Central memory CD4-positive, alpha-beta T cell (primary cell): ENCODE measurements around the gene TEDC2.
"Not testable (repeated sequence)": the region's sequence is repeated elsewhere in the genome, so short reads cannot be mapped to it uniquely, and the experiment has no call there.

ENCODE experiments used
- DNase-seq: peaks from one replicate; pipeline ENCODE4 v3.0.0; 2022

The TEDC2 gene

GRCh38 chr16:2438121-2438520 is 21.8 kb upstream of the TEDC2 start:
- no peak for DNase-seq

DNA sequence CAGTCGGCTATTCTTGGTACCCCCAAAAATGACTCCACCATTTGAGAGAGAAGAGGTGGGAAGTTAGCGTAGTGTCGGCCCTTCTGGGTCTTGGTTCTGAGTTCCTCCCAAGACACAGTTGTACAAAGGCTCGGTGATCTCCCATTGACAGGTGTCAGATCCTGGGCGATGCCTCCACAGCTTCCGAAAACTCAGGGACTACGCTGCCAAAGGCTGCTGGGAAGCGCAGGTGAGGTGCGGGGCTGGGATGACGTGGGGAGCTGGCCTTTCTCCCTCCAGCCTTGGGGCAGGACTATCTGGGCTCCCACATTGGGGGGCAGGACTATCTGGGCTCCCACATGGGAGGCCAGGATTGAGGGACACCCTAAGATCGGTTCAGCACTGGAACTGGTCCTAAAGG is 20.3 kb upstream of the TEDC2 start:
- DNase-seq = no peak

- DNase-seq = not testable (repeated sequence)
These were observed 18.6 kb upstream of the TEDC2 start for GRCh38 chr16:2441143-2441804.

- no peak for DNase-seq
These were observed 16.4 kb upstream of the TEDC2 start for GRCh38 chr16:2443555-2443954.

GRCh38 chr16:2447920-2448583 is 11.9 kb upstream of the TEDC2 start:
- DNase-seq = no peak

DNA sequence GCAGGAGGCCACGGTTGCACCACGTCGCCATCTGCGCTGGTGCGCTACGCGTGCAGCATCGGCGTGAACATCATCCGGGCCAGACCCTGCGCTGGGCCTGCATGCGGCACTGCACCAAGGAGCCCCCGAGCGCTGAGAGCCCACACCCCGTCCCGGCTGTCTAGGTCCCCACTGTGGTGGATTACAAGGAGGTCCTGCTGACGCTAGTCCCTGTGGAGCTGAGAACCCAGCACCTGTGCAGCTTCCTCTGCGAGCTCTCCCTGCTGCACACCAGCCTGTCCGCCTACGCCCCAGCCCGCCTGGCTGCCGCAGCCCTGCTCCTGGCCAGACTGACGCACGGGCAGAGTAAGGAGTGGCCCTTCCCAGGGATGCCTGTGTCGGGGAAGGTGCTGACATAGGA is 10.8 kb upstream of the TEDC2 start:
- no peak for DNase-seq

GRCh38 chr16:2450535-2450934 is 9.4 kb upstream of the TEDC2 start:
- no peak for DNase-seq

DNA sequence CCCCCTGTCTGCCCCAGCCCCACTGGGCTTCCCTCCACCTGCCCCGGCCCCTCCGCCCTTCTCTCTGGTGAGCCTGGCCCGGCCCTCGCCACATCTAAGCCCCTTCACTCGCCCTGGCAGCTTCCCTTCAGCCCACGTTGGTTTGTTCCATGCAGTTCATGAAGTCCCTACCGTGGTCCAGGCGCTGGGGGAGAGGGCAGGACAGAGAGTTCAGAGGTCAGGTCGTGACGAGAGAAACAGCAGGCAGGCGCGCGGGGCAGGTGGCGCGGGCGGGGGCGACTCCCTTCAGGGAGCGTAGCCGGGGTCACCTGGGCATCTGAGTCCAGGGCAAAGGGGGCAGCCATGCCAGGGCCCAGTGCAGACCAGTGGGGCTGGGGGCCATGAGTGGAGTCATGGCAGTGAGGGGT is 8.9 kb upstream of the TEDC2 start:
- DNase-seq = no peak

GRCh38 chr16:2451851-2452320 is 8.0 kb upstream of the TEDC2 start:
- no peak for DNase-seq

- no peak for DNase-seq
These were observed 7.3 kb upstream of the TEDC2 start for GRCh38 chr16:2452650-2453049.

DNA sequence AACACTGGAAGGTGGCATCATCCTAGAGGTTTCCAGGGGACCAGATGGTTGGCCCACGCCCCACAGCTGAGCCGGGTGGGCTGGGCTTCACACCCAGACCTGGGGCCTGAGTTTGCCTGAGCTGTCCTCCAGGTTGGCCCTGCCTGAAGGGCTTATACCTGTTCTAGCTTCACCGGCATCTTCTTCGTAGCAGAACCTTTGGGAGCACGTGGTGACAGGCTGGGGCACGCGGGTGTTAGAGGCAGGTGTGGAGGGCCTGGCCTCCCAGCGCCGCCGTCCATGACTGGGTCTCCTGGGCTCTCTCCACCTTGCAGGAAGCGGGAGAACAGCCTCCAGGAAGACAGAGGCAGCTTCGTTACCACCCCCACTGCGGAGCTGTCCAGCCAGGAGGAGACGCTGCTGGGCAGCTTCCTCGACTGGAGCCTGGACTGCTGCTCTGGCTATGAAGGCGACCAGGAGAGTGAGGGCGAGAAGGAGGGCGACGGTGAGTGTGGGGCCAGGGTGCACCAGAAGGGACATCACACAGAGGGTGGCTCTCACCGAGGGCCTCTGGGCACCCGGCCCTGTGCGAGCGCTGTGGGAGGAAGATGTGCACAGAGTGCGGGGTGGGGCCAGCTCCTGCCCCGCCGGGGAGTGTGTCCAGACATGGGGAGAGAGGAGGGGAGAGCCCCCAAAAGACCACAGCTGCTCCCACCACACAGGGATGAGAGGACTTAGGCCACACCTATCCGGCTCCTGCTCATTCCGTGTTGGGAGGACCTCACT is 4.6 kb upstream of the TEDC2 start:
- no peak for DNase-seq

GRCh38 chr16:2456551-2457153 is 3.3 kb upstream of the TEDC2 start:
- no peak for DNase-seq

- DNase-seq = no peak
These were observed 2.6 kb upstream of the TEDC2 start for GRCh38 chr16:2457267-2457666.

- DNase-seq = no peak
These were observed 2.0 kb upstream of the TEDC2 start for GRCh38 chr16:2457946-2458345.

DNA sequence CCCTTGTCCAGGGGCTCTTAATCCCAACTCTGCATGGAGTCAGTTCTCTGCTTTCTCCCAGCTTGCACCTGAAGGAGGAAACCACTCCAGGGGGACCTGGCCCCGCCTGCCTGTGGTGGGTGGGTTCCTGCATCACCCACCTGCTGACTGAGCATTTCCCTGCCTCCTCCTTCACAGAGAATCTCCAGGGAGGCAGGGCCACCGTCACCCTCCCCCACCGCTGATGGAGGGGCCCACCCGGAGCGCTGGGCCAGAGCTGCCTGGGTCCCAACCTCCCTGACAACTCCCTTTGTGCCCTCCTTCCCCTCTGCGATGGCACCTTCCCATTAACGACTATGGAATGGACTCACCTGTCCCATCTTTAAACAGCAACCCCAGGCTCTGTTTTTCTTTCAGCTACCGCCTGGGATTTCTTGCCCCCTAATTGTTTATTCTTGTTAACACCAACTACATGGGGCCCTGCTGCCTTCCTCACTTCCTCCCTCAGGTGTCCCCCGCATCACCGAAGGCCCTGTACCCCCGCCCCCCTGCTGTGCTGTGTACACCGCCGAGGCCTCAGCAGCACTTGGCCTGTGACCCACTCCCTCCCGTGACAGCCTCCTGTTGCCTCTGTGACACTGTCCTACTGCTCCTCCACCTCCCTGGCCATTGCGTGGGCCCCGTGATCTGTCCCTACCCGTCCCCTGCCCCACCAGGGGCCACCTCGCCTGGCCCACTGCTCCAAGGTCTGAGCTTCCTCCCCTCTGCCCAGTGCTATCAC is 842 bp upstream of the TEDC2 start:
- DNase-seq = no peak

- no peak for DNase-seq
These were observed 443 bp downstream of the TEDC2 start for GRCh38 chr16:2460391-2460713.

GRCh38 chr16:2460916-2461315 is 1.0 kb downstream of the TEDC2 start:
- no peak for DNase-seq

DNA sequence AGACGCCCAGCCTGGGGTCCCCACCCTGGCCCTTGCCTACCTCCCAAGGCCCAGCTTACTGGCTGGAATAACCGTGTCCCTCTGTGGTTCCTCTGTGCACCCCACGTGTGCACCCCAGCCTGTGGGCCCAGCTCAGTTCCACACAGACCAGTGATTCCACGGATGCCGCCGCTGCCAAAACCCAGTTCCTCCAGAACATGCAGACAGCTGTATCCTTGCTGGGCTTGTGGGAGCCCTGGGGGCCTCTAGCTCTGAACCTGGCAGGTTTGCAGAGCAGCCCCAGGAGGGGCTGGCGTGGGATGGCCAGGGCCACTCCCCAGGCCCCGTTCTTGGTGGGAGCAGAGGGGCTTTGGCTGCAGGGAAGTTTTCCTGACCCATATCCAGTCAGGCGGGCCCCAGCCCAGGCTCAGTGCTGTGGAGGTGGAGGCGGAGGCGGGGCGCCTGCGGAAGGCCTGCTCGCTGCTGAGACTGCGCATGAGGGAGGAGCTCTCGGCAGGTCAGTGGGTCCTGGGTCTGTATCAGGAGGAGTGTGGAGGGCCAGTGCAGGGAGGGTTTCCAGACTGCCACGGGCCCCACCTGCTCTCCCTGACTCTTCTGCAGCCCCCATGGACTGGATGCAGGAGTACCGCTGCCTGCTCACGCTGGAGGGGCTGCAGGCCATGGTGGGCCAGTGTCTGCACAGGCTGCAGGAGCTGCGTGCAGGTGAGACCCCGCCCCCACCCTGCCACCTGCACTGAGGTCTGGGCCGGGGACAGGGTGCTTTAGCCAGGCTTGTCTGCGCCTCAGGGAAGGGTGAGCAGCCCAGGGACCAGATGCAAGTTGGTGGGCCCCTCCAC is 2.3 kb downstream of the TEDC2 start:
- no peak for DNase-seq

GRCh38 chr16:2464333-2464732 is 4.4 kb downstream of the TEDC2 start:
- no peak for DNase-seq

DNA sequence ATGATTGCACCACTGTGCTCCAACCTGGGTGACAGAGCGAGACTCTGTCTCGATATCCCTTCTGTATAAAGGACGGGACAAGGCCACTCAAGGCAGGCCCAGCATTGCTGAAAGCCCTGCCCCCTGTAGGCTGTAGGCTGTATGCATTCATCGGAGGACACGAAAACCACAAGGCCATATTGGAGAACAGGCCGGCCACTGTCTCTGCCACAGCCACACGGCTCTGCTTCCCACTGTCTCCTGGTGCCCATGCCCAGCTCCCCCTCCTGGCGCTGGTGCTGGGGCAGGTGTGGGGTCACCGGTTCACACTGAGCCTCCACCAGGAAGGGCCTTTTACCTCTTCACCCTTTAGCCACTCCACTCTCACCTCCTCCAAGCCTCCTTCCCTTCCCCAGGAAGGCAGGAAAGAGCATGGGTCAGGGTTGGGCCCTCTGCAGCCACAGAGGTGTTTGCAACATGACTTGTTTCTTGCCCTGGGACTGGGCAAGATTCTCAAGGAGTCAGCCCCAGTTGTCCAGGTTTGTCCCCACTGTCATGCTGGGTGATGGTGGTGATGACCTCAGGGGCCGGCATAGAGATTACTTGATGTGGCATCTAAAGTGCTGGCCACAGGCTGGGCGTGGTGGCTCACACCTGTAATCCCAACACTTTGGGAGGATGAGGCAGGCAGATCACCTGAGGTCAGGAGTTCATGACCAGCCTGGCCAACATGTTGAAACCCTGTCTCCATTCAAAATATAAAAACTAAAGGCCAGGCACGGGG is 5.9 kb downstream of the TEDC2 start:
- no peak for DNase-seq
